HCT116 (cell line): ENCODE measurements around the gene SLC1A1.

Experiments used
- CEBPB ChIP-seq: IDR thresholded peaks from 2 replicates; pipeline ENCODE4 v1.6.1; 2012; ENCODE audit warnings: low read depth
- ELF1 ChIP-seq: IDR thresholded peaks from 2 replicates; pipeline ENCODE4 v1.6.1; 2012; ENCODE audit warnings: low read depth, borderline replicate concordance
- POLR2A ChIP-seq: IDR thresholded peaks from 2 replicates; pipeline ENCODE4 v1.7.0; 2011; ENCODE audit warnings: borderline replicate concordance; ENCODE audit not compliant: insufficient read depth, insufficient read length; ENCODE audit errors: extremely low read depth
- TF ChIP-seq, protein P1 (sequence below), 3 experiments: fragments of 200-600 bp in 1 of 3; sonication (generic) in 1 of 3; IDR thresholded peaks in 2 of 3; conservative IDR thresholded peaks in 1 of 3; 2 replicates each; pipeline ENCODE4 v1.5.1; 2012 to 2017; ENCODE audit warnings: low read depth in 2 of 3, low read length in 2 of 3, antibody characterized with exemption in 1 of 3, borderline replicate concordance in 1 of 3, control low read depth in 1 of 3, mild to moderate bottlenecking in 1 of 3, mixed read lengths in 1 of 3, mixed run types in 1 of 3, moderate library complexity in 1 of 3; ENCODE audit not compliant: insufficient read depth in 1 of 3

GRCh38 chr9:4573634-4574389 lies 83.5 kb downstream of the SLC1A1 start:
- no peak for TF ChIP-seq CEBPB
- no peak for TF ChIP-seq POLR2A
- TF ChIP-seq, protein P1, sequence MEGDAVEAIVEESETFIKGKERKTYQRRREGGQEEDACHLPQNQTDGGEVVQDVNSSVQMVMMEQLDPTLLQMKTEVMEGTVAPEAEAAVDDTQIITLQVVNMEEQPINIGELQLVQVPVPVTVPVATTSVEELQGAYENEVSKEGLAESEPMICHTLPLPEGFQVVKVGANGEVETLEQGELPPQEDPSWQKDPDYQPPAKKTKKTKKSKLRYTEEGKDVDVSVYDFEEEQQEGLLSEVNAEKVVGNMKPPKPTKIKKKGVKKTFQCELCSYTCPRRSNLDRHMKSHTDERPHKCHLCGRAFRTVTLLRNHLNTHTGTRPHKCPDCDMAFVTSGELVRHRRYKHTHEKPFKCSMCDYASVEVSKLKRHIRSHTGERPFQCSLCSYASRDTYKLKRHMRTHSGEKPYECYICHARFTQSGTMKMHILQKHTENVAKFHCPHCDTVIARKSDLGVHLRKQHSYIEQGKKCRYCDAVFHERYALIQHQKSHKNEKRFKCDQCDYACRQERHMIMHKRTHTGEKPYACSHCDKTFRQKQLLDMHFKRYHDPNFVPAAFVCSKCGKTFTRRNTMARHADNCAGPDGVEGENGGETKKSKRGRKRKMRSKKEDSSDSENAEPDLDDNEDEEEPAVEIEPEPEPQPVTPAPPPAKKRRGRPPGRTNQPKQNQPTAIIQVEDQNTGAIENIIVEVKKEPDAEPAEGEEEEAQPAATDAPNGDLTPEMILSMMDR (IDR thresholded peaks at IDR 0.05 in 2 of 3, conservative IDR thresholded peaks at IDR 0.05 in 1 of 3; ENCODE audit: borderline replicate concordance in 1 of 3, insufficient read depth in 1 of 3, low read depth in 2 of 3, low read length in 2 of 3), result no peak
- no peak for TF ChIP-seq ELF1
